SK-N-SH (cell line): ENCODE measurements around the gene PARN. TPM values are rescaled to one million over a fixed set of nuclear protein-coding genes. Genes with fewer than 3 reads are reported as not detected.

Source experiments
- CTCF ChIA-PET: fragments of 300-600, 350-600 bp; formaldehyde crosslinking; extraction: SDS; loops from one replicate; lab custom pipeline; 2021; lab: Yijun Ruan, JAX
- POLR2A ChIA-PET: fragments of 350-600 bp; sonication (Branson Sonifier 250); formaldehyde crosslinking; extraction: SDS; loops from one replicate; lab custom pipeline; 2020; ENCODE audit warnings: antibody characterized with exemption, inconsistent platforms; lab: Yijun Ruan, JAX
- DNase-seq: peaks from one replicate; pipeline ENCODE4 v3.0.0; 2012
- H2AFZ ChIP-seq: fragments of 200-600 bp; sonication (generic); 2 replicates; pipeline ENCODE4 v1.8.1; 2016; ENCODE audit warnings: antibody characterized with exemption, mild to moderate bottlenecking, low read depth
- H3F3A ChIP-seq: fragments of 200-600 bp; sonication (generic); replicated peaks from 2 replicates; pipeline ENCODE3; 2016; ENCODE audit warnings: antibody characterized with exemption, mild to moderate bottlenecking; ENCODE audit not compliant: insufficient read depth
- H3K27ac ChIP-seq, 2 experiments: fragments of 200-500 bp in 1 of 2; fragments of 200-600 bp in 1 of 2; sonication (Bioruptor generic) in 1 of 2; sonication (generic), shearing (Covaris generic) in 1 of 2; 2 replicates each; pipeline versions ENCODE4 v1.5.1 to v1.6.1; 2014 to 2016; ENCODE audit warnings: low read depth in 2 of 2, inconsistent platforms in 1 of 2, low read length in 1 of 2, mild to moderate bottlenecking in 1 of 2, mixed read lengths in 1 of 2
- H3K27me3 ChIP-seq: fragments of 200-600 bp; sonication (generic), shearing (Covaris generic); 2 replicates; pipeline ENCODE4 v1.6.1; 2016; ENCODE audit warnings: mixed run types; ENCODE audit not compliant: insufficient read depth
- H3K36me3 ChIP-seq, 2 experiments: fragments of 200-500 bp in 1 of 2; fragments of 200-600 bp in 1 of 2; sonication (Bioruptor generic) in 1 of 2; sonication (generic) in 1 of 2; replicated peaks in 1 of 2; 2 replicates each; pipeline versions ENCODE3 to v1.5.1; 2014 to 2016; ENCODE audit warnings: low read length in 1 of 2, mild to moderate bottlenecking in 1 of 2; ENCODE audit not compliant: insufficient read depth in 2 of 2, control insufficient read depth in 1 of 2
- H3K4me1 ChIP-seq, 2 experiments: fragments of 200-500 bp in 1 of 2; fragments of 200-600 bp in 1 of 2; sonication (Bioruptor generic) in 1 of 2; sonication (generic), shearing (Covaris generic) in 1 of 2; 2 replicates each; pipeline versions ENCODE4 v1.5.1 to v1.6.1; 2014 to 2016; ENCODE audit warnings: low read depth in 1 of 2, low read length in 1 of 2, mixed run types in 1 of 2; ENCODE audit not compliant: insufficient read depth in 2 of 2, control insufficient read depth in 1 of 2
- H3K4me2 ChIP-seq: fragments of 200-600 bp; sonication (generic), shearing (Covaris generic); 2 replicates; pipeline ENCODE4 v1.6.1; 2017; ENCODE audit warnings: mixed run types
- H3K4me3 ChIP-seq, 2 experiments: fragments of 200-500 bp in 1 of 2; fragments of 200-600 bp in 1 of 2; sonication (Bioruptor generic) in 1 of 2; sonication (generic), shearing (Covaris generic) in 1 of 2; 2 replicates each; pipeline versions ENCODE4 v1.5.1 to v1.8.1; 2014 to 2016; ENCODE audit warnings: low read depth in 2 of 2, inconsistent platforms in 1 of 2, low read length in 1 of 2, mild to moderate bottlenecking in 1 of 2, mixed read lengths in 1 of 2, moderate library complexity in 1 of 2
- H3K79me2 ChIP-seq: fragments of 200-600 bp; sonication (generic); 2 replicates; pipeline ENCODE4 v1.8.1; 2017; ENCODE audit warnings: mild to moderate bottlenecking; ENCODE audit not compliant: insufficient read depth
- H3K9ac ChIP-seq: fragments of 200-600 bp; sonication (generic); 2 replicates; pipeline ENCODE4 v1.6.1; 2017; ENCODE audit warnings: mixed run types
- H3K9me2 ChIP-seq: fragments of 200-600 bp; sonication (generic); 2 replicates; pipeline ENCODE4 v1.6.1; 2017; ENCODE audit warnings: mixed run types
- H3K9me3 ChIP-seq: fragments of 200-600 bp; sonication (generic); 2 replicates; pipeline ENCODE4 v1.6.1; 2017; ENCODE audit warnings: mixed run types, mild to moderate bottlenecking, moderate library complexity
- H4K20me1 ChIP-seq: fragments of 200-600 bp; sonication (generic); 2 replicates; pipeline ENCODE4 v1.6.1; 2017; ENCODE audit warnings: mild to moderate bottlenecking, mixed run types; ENCODE audit not compliant: insufficient read depth
- CHD2 ChIP-seq: fragments of 150-350 bp; IDR thresholded peaks from 2 replicates; pipeline ENCODE4 v1.6.1; 2018; ENCODE audit warnings: low read length; ENCODE audit not compliant: partially characterized antibody
- EZH2phosphoT487 ChIP-seq: fragments of 200-600 bp; sonication (generic); IDR thresholded peaks from 2 replicates; pipeline ENCODE4 v1.6.1; 2017; ENCODE audit warnings: low read depth, mixed run types, mild to moderate bottlenecking, antibody characterized with exemption, moderate library complexity, borderline replicate concordance
- FOSL2 ChIP-seq: IDR thresholded peaks from 2 replicates; pipeline ENCODE4 v1.4.0; 2012; ENCODE audit warnings: low read depth, mild to moderate bottlenecking, moderate library complexity, borderline replicate concordance
- GABPA ChIP-seq: IDR thresholded peaks from 2 replicates; pipeline ENCODE4 v1.4.0; 2012; ENCODE audit warnings: low read depth, mild to moderate bottlenecking
- JUND ChIP-seq: IDR thresholded peaks from 2 replicates; pipeline ENCODE4 v1.4.0; 2012
- MAX ChIP-seq: IDR thresholded peaks from 2 replicates; pipeline ENCODE4 v1.4.0; 2012; ENCODE audit warnings: low read depth
- MXI1 ChIP-seq: IDR thresholded peaks from 2 replicates; pipeline ENCODE4 v1.6.1; 2012; ENCODE audit warnings: mild to moderate bottlenecking, low read depth, low read length, improper control_type of control experiment
- NFIC ChIP-seq: IDR thresholded peaks from 2 replicates; pipeline ENCODE4 v1.4.0; 2012; ENCODE audit warnings: borderline replicate concordance
- PBX3 ChIP-seq: IDR thresholded peaks from 2 replicates; pipeline ENCODE4; 2012
- RAD21 ChIP-seq: IDR thresholded peaks from 2 replicates; pipeline ENCODE4 v1.6.1; 2012; ENCODE audit warnings: mild to moderate bottlenecking, low read length
- RCOR1 ChIP-seq: fragments of 150-350 bp; IDR thresholded peaks from 2 replicates; pipeline ENCODE4 v1.6.1; 2017; ENCODE audit warnings: antibody characterized with exemption, low read length
- RFX5 ChIP-seq: IDR thresholded peaks from 2 replicates; pipeline ENCODE4 v1.6.1; 2012; ENCODE audit warnings: mild to moderate bottlenecking, improper control_type of control experiment, low read length
- RXRA ChIP-seq: IDR thresholded peaks from 2 replicates; pipeline ENCODE4 v1.4.0; 2012; ENCODE audit warnings: low read depth, mild to moderate bottlenecking, borderline replicate concordance
- SIN3A ChIP-seq: IDR thresholded peaks from 2 replicates; pipeline ENCODE4 v1.6.1; 2012; ENCODE audit warnings: low read depth, mild to moderate bottlenecking, low read length, moderate library complexity, borderline replicate concordance
- SMC3 ChIP-seq: IDR thresholded peaks from 2 replicates; pipeline ENCODE4 v1.6.1; 2012; ENCODE audit warnings: low read depth, low read length, improper control_type of control experiment
- TAF1 ChIP-seq: IDR thresholded peaks from 2 replicates; pipeline ENCODE4 v1.6.1; 2012; ENCODE audit warnings: low read depth, mild to moderate bottlenecking, low read length, moderate library complexity, borderline replicate concordance
- TCF12 ChIP-seq: IDR thresholded peaks from 2 replicates; pipeline ENCODE4 v1.4.0; 2012
- TEAD4 ChIP-seq: IDR thresholded peaks from 2 replicates; pipeline ENCODE4 v1.4.0; 2012; ENCODE audit warnings: mild to moderate bottlenecking, borderline replicate concordance; ENCODE audit not compliant: insufficient read depth
- USF2 ChIP-seq: fragments of 150-350 bp; IDR thresholded peaks from 2 replicates; pipeline ENCODE4 v1.6.1; 2017; ENCODE audit warnings: antibody characterized with exemption, low read length, low read depth, borderline replicate concordance
- YY1 ChIP-seq: IDR thresholded peaks from 2 replicates; pipeline ENCODE4 v1.4.0; 2012; ENCODE audit warnings: low read depth, mild to moderate bottlenecking
- WGBS: methylation state at CpG from one replicate; pipeline ENCODE4 v1.1.6; 2017; ENCODE audit warnings: low lambda C conversion rate; 5-methylcytosine and 5-hydroxymethylcytosine counted together
- polyA plus RNA-seq, 3 experiments: library from polyadenylated mRNA; depleted of rRNA; stranded (reverse); fragments of >200 nt; gene quantifications; 2 replicates each; pipeline ENCODE4 v1.2.3, GENCODE V29; 2012

Gene PARN
- polyA plus RNA-seq, 1 of the 3 experiments (the other 2 are of a cell fraction), result 20.5 TPM

- Histone ChIP-seq H3K79me2 (no peaks in the 10 kb centered on the region), H3K4me3 (no peak overlapping the region), H3K4me2 (no peak overlapping the region), H3F3A (peaks cover 5% of the 10 kb centered on the region), H2AFZ (no peak overlapping the region), H3K9ac (no peak overlapping the region), H3K9me2 (no peaks in the 10 kb centered on the region), H3K27ac (no peak overlapping the region), H3K4me1 (peaks cover under 1 to 6% of the 10 kb centered on the region in 2 experiments; a peak in 3 of 4 replicates), H4K20me1 (no peaks in the 10 kb centered on the region), H3K27me3 (no peaks in the 10 kb centered on the region), H3K9me3 (no peaks in the 10 kb centered on the region), H3K36me3 (peaks cover 0 to 7% of the 10 kb centered on the region in 2 experiments)
- WGBS, result 89% methylated on average over 5 of the region's 5 CpGs
- POLR2A ChIA-PET, result no interaction called here
- CTCF ChIA-PET, result no interaction called here
- TF ChIP-seq MXI1 (no peak), RAD21 (no peak), TEAD4 (no peak), SMC3 (no peak), RFX5 (no peak), MAX (no peak), RXRA (no peak), NFIC (no peak), USF2 (no peak), GABPA (no peak), TAF1 (no peak), PBX3 (no peak), CHD2 (no peak), JUND (no peak), YY1 (no peak), FOSL2 (no peak)
- DNase-seq, result no peak
Observed at GRCh38 chr16:14448879-14449278, 181.2 kb downstream of the PARN start.

- Histone ChIP-seq H3K9ac (no peak overlapping the region), H3K4me1 (peaks cover 0 to 6% of the 10 kb centered on the region in 2 experiments; a peak in 2 of 4 replicates), H3K4me3 (no peak overlapping the region), H3K9me2 (no peaks in the 10 kb centered on the region), H4K20me1 (no peaks in the 10 kb centered on the region), H3K79me2 (no peaks in the 10 kb centered on the region), H3K36me3 (peaks cover 0 to 7% of the 10 kb centered on the region in 2 experiments)
- no peak for DNase-seq
- CTCF ChIA-PET, result interaction anchor here (1.4 kb wide), 1 partner anchor 198 kb away, joined by 3 read pairs; no protein-coding TSS in a partner anchor
- POLR2A ChIA-PET, result no interaction called here
- no peak for TF ChIP-seq SIN3A
- TF ChIP-seq RCOR1, result no peak
- TF ChIP-seq SMC3, result no peak
- no peak for TF ChIP-seq TCF12
- no peak for TF ChIP-seq EZH2phosphoT487
- TF ChIP-seq, all 33 proteins: peak for 0
- H2AFZ ChIP-seq, result no peak overlapping the region
- H3F3A ChIP-seq, result no peaks in the 10 kb centered on the region
- no peak overlapping the region for H3K4me2 ChIP-seq
- H3K9me3 ChIP-seq, result no peaks in the 10 kb centered on the region
- H3K27me3 ChIP-seq, result no peaks in the 10 kb centered on the region
- WGBS, result 96% methylated on average over 5 of the region's 5 CpGs
- H3K27ac ChIP-seq, result no peak overlapping the region
Observed at GRCh38 chr16:14447783-14448182, 182.3 kb downstream of the PARN start.
